ENCODE results near the gene APBA3.

The APBA3 gene

DNA sequence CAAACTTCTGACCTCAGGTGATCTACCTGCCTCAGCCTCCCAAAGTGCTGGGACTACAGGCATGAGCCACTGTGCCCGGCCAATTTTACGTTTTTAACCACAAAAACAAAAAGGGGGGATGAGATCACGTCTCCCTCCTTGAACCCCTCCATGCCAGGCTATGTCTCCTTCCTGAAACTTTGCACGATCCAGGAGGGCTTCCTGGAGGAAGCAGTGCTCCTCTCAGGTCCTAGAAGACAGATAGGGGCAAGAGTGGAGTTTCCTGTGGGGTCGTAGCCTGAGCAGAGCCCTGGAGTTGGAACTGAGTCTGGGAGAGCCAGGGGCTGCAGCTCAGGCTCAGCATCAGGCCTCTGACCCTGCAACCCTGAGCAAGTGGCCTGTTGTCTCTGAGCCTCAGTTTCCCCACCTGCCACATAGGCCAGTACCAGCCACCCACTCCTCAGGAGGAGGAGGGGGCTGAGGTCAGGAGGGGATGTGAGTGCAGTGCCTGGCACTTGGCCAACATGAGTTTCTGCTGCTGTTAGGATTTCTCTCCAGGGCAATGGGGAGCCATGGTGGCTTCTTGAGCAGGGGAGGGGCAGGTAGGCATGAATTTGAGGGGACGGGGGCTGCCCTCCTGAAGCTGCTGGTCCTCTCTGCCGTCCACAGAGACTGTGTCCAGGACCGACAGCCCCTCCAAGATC lies 16.0 kb downstream of the APBA3 start:
- no peak for DNase-seq

DNA sequence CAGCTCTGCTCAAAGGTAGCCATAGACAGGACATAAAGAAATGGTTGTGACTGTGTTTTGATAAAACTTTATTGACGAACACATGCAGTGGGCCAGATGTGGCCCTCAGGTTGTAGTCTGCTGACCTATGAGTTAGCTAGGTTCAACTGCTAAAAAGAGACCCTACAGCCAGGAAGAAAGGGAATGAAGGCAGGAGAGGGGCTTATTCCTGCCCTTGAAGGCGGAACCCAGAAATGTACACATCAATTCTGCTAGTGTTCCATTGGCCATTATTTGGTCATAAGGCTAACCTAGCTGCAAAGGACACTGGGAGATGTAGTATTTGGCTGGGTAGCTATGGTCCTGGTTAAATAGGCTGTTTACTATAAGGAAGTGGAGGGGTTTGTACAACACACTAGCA lies 18.0 kb downstream of the APBA3 start:
- DNase-seq, result no peak

DNA sequence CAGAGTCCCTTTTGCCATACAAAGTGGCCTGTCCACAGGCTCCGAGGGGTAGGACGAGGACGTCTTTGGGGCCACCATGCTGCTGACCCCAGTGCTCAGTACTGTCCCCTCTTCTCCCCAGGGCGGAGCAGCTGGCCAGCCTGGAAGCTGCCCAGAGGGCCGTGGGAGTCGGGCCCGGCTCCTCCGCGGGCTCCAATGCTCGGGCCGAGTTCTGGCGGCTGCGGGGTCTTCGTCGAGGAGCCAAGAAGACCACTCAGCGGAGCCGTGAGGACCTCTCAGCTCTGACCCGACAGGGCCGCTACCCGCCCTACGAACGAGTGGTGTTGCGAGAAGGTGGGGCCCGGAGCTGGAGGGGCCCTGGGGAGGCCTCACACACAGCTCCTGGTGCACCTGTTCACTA lies 21.1 kb downstream of the APBA3 start:
- DNase-seq, result no peak

DNA sequence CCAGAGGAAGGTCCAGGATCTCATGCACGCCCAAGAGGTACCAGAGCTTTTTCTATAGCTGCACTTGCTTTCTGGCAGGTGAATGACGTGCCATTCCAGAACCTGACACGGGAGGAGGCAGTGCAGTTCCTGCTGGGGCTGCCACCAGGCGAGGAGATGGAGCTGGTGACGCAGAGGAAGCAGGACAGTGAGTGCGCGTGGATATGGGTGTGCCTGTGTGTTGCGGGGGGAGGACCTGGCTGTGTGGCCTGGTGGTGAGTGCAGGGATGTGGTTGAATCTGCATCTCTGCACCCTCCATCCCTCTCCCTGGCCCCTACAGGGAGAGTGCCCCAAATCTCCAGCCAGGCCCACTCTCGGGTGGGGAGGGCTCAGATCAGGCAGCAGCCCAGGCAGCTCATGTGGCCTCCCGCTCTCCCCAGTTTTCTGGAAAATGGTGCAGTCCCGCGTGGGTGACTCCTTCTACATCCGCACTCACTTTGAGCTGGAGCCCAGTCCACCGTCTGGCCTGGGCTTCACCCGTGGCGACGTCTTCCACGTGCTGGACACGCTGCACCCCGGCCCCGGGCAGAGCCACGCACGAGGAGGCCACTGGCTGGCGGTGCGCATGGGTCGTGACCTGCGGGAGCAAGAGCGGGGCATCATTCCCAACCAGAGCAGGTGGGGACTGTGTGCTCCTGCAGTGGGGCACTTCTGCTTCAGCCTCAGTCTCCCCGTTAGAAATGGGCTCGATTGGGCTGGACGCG lies 22.8 kb downstream of the APBA3 start:
- no peak for DNase-seq

DNA sequence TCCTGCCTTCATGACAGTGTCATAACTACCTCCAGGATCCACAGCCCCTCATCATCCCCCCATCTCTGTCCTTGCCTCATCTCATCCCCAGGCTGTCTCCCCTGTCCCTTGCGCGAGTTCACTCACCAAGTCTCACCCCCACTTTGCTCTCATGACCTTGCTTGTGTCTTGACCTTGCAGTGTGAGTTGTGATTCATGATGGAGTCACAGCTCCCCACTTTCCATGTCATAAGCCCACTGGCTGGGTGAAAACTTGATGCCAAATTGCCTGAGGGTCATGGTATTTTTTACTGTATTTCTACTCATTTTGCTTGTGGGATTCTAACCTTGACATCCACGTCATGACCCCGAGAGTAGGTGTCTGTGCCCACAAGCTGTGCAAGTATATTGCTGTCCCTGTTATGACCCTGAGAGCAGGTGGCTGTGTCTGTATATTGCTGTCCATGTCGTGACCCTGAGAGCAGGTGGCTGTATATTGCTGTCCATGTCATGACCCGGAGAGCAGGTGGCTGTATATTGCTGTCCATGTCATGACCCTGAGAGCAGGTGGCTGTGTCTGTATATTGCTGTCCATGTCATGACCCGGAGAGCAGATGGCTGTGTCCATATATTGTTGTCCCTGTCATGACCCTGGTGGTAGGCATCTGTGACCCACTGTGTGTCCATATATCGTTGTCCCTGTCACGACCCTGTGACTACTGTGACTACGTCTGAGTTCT lies 23.8 kb downstream of the APBA3 start:
- no peak for DNase-seq

DNA sequence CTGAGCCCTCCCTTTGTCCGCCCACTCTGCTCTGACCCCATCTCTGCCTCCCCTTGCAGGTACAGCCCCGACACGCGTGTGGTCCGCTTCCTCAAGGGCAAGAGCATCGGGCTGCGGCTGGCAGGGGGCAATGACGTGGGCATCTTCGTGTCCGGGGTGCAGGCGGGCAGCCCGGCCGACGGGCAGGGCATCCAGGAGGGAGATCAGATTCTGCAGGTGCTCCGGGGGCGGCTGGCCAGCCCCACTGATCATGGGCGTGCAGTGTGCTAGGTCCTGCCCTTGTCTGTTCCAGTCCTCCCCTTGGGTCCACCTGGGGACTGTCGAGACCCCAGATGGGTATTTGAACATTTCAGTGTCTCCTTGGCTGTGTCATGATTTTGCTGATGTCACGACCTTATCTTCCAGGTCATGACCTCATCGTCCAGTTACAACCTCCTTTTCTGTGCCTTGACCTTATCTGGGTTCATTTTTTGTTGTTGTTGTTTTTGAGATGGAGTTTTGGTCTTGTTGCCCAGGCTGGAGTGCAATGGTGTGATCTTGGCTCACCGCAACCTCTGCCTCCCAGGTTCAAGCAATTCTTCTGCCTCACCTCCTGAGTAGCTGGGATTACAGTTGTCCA lies 25.3 kb downstream of the APBA3 start:
- no peak for DNase-seq

DNA sequence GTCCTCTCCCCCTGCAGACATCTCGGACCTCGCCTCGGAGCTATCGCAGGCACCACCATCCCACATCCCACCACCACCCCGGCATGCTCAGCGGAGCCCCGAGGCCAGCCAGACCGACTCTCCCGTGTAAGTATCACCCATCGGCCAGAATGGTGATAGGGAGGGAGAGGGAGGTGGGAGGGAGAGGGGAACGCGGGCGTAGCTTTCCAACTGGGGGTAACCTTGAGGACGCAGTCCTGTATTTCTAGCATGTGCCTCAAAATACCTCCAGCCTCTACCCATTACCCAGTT lies 27.2 kb downstream of the APBA3 start:
- no peak for DNase-seq

DNA sequence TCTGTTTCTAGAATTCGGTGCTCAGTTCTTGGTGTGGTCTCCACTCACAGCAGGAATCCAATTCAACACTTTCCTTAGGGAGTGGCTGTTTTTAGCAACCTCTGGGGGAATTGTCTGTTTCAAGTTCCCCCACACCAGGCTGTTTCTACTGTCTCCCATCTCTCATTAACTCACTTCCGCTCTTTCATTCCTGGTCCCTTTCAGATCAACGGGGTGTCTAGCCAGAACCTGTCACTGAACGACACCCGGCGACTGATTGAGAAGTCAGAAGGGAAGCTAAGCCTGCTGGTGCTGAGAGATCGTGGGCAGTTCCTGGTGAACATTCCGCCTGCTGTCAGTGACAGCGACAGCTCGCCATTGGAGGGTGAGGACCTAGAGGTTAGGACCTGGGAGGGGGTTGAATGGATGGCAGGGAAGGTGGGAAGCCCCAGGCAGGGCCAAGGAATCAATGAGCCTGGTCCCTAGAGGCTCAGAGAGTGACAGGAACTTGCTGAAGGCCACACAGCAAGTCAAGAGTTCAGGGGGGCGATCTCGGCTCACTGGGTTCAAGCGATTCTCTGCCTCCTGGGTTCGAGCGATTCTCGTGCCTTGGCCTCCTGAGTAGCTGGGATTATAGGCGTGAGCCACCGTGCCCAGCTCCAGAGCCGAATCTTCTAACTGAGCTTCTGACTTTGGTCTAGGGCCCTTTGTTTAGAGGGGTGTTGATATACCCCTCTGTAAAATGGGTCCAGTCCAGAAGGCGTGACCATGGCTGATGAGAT lies 27.8 kb downstream of the APBA3 start:
- no peak for DNase-seq

DNA sequence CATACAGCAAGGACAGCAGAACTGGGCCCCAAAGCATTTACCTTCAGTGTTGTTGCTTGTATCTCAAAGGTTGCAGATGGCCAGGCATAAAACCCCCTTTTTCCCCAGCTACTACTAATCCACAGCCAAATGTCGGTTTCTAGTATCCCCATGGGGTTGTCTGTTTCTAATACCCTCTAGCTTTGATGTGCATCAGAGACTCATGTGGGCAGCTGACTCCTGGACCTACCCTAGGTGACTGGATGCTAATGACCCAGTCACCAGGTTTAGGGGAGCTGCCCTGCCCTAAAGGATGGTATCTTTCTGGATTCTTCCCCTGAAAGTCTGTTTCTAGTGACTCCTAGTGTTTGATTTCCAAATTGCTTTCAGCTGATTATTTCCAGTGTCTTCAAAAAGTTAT lies 29.4 kb downstream of the APBA3 start:
- DNase-seq, result no peak

DNA sequence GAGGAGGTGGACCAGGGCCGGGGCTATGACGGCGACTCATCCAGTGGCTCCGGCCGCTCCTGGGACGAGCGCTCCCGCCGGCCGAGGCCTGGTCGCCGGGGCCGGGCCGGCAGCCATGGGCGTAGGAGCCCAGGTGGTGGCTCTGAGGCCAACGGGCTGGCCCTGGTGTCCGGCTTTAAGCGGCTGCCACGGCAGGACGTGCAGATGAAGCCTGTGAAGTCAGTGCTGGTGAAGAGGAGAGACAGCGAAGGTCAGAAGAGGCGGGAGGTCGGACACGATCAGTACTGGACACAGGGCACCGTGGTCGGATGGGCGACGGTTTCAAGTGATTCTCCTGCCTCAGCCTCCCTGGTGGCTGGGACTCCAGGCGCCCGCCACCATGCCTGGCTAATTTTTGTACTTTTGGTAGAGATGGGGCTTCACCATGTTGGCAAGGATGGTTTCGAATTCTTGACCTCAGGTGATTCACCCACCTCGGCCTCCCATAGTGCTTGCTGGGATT lies 31.0 kb downstream of the APBA3 start:
- no peak for DNase-seq

DNA sequence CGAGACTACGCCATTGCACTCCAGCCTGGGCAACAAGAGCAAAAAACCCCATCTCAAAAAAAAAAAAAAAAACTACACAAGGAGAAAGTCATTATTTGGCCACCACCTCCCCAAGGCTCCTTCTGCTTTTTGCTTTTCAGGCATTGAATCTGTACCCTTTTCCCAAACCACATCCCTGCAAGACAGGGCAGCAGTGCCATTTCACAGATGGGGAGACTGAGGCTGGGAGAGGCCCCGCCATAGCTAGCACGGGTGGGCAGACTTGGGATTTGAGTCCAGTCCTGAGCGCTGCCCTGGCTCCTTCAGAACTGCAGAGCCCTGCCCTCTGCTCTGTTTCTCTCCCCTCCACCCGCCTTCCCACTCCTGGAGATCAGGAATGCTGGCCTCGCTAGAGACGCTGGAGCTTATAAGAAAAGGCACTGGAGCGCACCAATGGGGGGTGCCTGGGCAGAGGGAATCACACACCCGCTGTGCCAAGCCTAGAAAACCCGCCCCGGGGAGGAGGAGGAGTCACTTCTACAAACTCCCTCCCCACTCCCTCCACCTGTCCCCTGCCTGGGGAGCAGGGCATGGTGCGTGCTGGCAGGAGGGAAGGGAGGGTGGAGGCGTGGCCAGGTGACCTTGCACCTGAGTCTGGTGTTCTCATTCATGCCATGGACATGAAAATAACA lies 35.7 kb downstream of the APBA3 start:
- no peak for DNase-seq

DNA sequence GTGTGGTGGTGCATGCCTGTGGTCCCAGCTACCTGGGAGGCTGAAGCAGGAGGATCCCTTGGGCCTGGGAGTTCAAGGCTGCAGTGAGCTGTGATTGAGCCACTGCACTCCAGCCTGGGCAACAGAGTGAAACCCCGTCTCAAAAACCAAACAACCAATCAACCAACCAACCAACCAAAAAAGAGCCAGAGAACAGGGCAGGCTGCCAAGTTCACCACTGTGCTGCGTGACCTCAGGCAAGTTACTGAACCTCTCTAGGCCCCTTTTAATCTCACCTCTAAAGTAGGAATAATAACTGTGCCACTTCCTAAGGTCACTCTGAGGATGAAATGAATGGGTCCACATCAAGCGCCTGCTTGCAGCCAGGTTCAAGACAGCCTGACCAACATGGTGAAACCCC lies 36.4 kb downstream of the APBA3 start:
- DNase-seq, result no peak

DNA sequence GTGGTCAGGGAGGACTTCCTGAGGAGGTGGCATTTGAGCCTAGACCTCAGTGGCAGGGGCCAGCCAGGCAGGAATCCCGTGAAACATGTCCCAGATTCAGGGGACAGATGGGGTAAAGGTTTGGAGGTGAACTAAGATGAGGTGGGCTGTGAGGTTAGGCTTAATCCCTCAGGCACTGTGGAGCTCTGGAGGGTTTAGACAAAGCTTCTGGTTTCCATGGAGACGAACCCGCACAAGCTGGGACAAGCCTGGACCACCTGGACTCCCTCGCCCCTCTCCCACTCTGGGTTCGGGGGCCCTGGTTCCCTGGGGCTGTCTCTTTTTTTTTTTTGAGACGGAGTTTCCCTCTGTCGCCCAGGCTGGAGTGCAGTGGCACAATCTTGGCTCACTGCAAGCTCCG lies 37.6 kb downstream of the APBA3 start:
- no peak for DNase-seq

DNA sequence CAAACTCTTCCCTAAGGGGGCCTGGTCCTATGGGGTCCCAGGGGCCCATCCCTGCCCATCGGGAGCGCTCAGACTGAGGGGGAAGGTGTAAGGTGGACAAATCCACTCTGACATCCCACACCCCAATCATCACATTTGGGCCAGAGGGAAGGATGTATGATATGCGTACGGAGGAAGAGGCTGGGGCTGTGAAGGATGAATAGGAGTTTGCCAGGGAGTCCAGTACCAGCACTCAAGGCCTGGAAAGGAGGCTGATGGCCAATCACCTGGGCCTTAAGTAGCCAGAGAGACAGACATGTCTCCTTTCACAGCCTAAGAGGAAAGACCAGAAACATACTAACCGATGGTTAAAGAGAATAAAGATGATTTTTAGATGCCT lies 38.4 kb downstream of the APBA3 start:
- no peak for DNase-seq

DNA sequence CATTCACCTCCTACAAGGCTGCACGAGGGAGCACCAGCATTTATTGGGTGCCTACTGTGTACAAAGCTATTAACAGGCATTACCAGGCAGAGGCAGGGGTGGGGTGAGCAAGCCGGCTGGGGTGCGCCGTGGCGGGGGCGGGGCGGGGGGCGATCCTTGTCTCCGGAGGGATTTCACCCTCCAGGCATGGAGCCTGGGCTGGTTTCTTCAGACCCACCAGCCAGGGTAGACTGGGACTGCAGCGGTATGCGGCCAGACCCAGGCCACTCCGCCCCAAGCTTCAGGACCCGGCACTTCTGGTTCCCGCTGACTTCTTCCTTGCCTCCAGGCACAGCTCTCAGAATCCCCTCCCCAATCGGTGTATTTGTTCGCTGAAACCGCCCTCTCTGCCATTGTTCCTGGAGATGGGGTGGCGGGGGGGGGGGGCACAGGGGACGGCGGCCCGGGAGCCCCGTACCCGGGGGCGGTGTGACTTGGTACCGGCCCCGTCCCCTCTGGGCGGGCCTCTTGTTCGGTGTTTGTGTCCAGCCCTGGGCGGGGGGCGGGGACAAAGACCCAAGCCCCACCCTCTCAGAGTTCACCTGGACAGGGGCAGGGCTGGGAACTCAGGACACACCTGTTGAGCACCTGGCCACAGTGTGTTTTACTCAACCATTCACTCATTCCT lies 38.9 kb downstream of the APBA3 start:
- no peak for DNase-seq

DNA sequence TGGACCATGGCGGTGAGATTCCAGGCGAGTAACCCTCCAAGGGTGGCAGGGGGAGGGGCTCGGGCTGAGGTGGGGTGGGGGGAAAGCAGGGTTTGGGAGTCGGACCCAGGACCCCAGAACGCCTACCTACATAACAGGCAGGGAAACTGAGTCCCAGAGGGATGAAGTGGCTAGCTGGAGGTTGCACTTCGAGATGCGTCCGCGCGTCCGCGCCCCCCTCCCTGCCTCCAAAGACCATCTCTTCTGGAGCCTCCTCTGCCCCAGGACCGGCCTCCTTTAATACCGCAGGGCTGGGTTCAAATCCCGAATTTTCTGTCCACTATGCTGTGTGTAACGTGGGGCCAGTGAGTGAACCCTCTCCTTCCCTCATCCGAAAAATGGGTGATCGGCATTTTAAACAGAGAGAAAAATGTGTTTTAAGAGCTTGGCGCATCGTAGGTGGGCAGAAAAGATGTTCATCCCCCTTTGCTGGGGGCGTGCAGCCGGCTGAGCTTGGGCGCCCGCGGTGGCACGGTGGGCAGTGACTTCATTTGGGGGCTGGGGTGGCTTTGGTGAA lies 39.5 kb downstream of the APBA3 start:
- DNase-seq, result no peak

DNA sequence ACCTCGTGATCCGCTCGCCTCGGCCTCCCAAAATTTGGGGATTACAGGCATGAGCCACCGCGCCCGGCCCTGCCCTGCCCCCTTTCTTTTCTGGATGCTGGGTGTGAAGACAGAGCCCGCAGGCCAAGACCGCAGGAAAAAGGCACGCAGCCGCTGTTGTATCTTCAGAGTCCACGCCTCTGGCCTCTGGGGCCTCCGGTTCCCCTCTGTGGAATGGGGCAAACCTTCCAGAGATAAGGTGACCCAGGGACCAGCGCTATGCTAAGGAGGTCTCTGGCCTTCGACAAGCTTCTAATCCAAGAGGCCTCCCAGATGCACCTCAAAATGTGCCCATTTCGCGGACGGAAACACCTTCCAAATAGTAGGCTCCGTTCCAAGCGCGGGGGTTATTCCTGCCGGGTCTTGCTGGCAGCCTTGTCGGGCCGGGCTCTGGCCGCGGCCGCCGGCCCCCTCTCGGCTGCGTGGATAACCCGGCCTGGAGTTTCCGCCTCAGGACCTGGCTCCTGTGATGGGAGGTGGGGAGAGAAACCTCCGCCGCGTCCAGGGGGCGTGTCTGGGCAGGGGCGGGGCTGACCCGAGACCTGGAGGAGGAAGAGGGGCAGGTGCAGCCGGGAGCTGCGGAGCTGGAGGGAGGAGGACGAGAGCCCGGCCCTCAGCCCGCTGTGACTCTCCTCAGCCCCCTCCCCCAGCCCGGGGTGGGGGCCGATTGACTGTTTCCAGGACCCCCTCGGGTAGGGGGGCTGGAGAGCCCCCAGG lies 40.2 kb downstream of the APBA3 start:
- peak; percentile 90 for DNase-seq

DNA sequence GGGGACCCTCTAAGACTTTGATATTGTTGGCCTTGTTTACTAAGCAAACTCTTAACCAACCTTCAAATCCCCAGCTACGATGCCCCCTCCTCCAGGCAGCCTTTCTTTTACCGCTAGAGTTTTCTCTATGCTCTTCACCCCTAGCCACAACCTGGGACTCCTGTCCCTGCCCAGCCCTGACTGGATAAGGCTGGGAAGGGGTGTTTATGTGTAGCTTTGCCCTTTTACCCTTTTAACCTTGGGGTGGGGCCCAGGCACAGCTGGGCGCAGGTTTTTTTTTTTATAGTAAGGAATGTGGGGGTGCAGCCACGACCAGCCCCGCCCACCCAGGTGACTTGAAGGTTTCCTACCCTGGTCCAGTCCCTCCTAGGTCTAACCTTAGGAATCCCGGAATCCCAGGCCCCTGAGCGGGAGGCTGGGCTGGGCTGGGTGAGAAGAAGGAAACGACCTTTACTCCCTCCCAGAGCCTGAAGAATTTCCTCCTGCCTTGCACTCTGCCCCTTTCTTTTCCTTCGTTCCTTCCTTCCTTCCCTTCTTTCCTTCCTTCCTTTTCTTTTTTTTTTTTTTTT lies 41.1 kb downstream of the APBA3 start:
- DNase-seq, result no peak

DNA sequence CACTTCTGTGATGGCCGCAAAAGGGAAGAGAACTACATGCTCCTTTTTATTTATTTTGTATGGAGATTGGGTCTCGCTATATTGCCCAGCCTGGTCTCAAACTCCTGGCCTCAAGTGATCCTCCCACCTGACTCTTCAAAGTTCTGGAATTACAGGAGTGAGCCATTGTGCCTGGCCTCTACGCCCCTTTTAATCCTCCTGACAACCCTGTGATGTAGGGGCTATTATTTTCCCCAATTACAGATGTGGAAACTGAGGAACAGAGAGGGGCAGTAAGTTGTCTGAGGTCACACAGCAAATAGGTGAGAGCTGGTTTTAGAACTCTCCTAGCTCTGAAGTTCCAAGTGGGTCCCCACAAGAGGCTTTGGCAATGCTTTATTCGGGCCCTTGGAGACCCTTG lies 41.6 kb downstream of the APBA3 start:
- no peak for DNase-seq

DNA sequence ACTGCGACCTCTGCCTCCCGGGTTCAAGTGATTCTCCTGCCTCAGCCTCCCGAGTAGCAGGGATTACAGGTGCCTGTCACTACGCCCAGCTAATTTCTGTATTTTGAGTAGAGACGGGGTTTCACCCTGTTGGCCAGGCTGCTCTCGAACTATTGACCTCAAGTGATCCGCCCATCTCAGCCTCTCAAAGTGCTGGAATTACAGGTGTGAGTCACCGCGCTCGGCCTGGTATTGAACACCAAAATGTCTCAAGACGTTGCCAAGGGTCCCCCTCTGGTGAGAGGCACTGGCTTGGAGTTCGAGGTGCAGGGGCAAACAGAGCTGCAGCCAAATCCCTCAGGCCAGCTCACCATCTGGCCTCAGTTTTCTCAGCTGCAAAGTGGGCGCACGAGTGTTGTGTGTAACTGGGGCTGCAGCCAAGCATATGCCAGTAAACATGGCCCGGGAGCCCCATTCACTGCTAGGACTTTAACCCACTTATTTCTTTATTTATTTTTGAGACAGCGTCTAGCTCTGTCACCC lies 45.3 kb downstream of the APBA3 start:
- DNase-seq, result no peak

Data from stimulated activated CD4-positive, alpha-beta T cell treated with anti-CD3 and anti-CD28 coated beads, Interleukin-4, amount 100 ng/mL, for 1 hour (primary cell).